ENCODE data around the gene GRIN3B. TPM values are rescaled to one million over a fixed set of nuclear protein-coding genes. Genes with fewer than 3 reads are reported as not detected.

The GRIN3B gene
- total RNA-seq, 1 donor from 2014 or later, result 8.3 TPM

GRCh38 chr19:1004803-1005664 lies 4.8 kb downstream of the GRIN3B start:
- no peak for DNase-seq (ENCODE audit: extremely low read depth, low read depth, low spot score)

GRCh38 chr19:1006711-1007398 lies 6.6 kb downstream of the GRIN3B start:
- no peak for DNase-seq (ENCODE audit: extremely low read depth, low read depth, low spot score)

- DNase-seq (ENCODE audit: extremely low read depth, low read depth, low spot score), result no peak
Measured at GRCh38 chr19:1007399-1008251, 7.4 kb downstream of the GRIN3B start.

DNA sequence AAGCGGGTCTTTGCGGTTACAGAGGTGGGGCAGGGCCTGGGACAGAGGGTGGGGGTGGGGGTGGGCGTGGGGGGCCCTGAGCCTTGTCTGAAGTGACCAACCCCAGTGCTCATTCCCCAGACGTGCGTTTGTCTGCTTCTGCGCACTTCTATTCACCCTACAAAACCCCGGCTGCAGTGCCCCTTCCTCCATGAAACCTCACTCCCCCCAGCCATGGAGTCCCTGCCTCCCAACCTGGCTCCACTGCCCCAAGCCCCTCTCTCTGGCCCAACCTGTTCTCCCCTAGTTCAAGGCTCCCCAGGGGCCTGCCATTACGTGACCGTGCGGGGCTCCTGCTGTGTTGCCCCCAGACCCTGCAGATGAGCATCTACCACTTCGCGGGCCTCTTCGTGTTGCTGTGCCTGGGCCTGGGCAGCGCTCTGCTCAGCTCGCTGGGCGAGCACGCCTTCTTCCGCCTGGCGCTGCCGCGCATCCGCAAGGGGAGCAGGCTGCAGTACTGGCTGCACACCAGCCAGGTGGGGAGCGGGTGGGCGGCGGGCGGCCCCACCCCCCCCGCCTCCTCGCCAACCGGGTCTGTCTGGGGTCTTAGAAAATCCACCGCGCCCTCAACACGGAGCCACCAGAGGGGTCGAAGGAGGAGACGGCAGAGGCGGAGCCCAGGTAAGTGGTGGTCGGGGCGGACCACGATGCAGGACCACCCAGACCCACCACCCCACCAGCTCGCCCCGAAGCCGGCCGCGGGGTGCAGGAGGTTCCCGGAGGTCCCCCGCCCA lies 8.2 kb downstream of the GRIN3B start:
- no peak for DNase-seq (ENCODE audit: extremely low read depth, low read depth, low spot score)

DNA sequence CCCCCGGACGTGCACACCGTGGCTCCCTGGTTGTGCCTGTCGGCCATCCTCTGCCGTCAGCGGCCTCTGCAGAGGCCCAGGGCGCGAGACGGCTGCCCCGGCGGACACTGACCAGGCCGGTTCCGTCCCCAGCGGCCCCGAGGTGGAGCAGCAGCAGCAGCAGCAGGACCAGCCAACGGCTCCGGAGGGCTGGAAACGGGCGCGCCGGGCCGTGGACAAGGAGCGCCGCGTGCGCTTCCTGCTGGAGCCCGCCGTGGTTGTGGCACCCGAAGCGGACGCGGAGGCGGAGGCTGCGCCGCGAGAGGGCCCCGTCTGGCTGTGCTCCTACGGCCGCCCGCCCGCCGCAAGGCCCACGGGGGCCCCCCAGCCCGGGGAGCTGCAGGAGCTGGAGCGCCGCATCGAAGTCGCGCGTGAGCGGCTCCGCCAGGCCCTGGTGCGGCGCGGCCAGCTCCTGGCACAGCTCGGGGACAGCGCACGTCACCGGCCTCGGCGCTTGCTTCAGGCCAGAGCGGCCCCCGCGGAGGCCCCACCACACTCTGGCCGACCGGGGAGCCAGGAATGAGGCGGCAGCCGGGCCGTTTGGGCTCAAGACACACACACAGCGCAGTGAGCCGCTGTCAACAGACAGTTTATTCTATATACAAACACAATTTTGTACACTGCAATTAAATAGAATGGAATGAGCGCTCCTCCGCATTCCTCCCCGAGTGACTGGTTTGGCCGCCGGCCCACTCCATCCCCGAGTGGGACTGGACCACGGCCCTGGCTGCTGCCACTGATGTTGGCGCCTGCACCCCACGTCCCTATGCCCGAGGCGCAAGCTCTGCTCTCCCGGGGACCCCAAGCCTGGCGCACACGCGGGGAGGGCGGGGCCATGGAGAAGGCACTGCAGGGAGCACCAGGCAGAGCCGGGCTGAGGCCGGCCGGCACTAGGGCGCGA lies 9.1 kb downstream of the GRIN3B start:
- no peak for DNase-seq (ENCODE audit: extremely low read depth, low read depth, low spot score)

GRCh38 chr19:1009981-1010538 lies 9.8 kb downstream of the GRIN3B start:
- DNase-seq (ENCODE audit: extremely low read depth, low read depth, low spot score), result no peak

- DNase-seq (ENCODE audit: extremely low read depth, low read depth, low spot score), result no peak
Measured at GRCh38 chr19:1010586-1011510, 10.6 kb downstream of the GRIN3B start.

- no peak for DNase-seq (ENCODE audit: extremely low read depth, low read depth, low spot score)
Measured at GRCh38 chr19:1011831-1012333, 11.7 kb downstream of the GRIN3B start.

- no peak for DNase-seq (ENCODE audit: extremely low read depth, low read depth, low spot score)
Measured at GRCh38 chr19:1012334-1012733, 12.1 kb downstream of the GRIN3B start.

DNA sequence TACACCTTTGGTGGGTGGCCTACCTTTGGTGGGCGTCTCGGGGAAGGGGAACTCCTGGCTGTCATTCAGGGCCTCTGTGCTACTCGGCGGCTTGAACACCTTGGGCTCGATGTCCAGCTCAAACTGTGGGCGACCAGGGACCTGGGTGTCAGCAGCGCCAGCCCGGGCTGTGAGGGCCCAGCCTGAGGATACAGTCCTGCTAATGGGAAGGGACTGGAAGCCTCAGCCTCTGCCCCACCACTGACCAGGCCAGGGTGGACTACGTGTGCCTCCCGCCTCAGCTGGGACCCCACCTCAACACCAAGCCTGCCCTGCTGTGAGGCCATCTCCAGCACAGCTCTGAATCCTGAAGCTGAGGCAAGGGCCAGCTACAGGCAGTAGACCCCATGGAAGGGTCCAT lies 13.0 kb downstream of the GRIN3B start:
- no peak for DNase-seq (ENCODE audit: extremely low read depth, low read depth, low spot score)

- no peak for DNase-seq (ENCODE audit: extremely low read depth, low read depth, low spot score)
Measured at GRCh38 chr19:1014161-1015060, 14.2 kb downstream of the GRIN3B start.

GRCh38 chr19:1015061-1015781 lies 15.0 kb downstream of the GRIN3B start:
- no peak for DNase-seq (ENCODE audit: extremely low read depth, low read depth, low spot score)

DNA sequence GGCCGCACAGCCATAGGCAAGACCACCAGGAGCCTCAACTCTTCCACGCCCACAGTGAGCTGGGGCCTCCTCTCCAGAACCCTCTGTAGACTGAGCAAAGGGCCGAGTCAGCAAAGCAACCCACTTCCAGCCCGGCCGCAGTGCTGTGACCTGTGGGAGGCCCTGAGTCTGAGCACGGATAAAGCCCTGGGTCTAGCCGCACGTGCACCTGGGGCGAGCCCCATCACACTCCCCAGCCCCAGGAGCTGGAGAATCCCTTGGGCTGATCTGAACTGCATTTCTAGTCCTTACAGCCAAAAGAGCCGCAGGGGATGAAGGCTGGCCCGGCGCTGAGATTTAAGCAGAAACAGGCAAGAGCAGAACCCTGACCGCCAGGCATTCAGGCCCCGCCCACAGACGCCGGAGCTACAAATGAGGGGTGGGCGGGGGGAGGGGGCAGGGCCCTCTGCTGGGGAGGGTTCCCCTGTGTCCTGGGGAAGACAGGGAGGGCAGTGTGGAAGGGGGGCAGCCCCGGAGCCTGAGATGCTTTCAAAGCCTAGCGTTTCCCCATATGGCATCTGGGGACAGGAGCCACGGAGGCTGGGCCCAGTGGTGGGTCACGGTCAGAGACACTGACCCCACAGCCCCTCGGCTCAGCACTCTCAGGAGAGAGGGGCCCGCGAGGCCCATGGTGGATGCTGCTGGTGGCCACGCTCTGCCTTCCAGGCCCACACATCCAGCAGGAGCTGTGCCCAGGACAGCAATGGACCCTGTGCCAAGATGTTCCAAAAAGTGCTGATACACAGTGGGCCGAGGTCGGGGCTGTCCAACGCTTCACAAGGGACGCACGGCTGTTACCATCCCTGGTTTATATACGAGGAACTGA lies 15.8 kb downstream of the GRIN3B start:
- no peak for DNase-seq (ENCODE audit: extremely low read depth, low read depth, low spot score)

DNA sequence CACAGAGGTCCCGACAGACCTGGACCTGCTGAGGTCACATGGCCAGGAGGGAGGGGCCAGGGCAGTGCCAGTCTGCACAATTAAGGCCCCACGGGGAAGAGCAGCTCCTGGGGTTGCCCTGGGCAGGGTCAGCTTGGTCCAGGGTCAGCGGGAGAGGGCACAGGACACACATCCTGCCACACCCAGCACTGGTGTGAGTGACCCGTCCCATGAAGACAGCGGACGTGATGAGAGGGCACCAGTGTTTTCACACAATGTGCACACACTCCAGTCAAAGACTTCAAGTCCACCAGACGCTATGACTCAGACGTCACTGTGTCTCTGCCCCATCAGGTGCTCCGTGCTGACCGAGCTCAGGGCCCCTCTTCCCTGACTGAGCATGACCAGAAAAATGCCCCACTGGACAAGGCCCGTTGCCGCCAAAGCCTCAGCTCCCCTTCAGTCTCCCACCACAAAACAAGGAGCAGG lies 16.5 kb downstream of the GRIN3B start:
- no peak for DNase-seq (ENCODE audit: extremely low read depth, low read depth, low spot score)
